Hematopoietic multipotent progenitor cell (in vitro differentiated cells): Measurements from ENCODE around the gene CAPN12. TPM values are rescaled to one million over a fixed set of nuclear protein-coding genes. Genes with fewer than 3 reads are reported as not detected.
A peak's percentile ranks its signal among the peaks of the same experiment; 100 is the strongest.
"Not testable (repeated sequence)": the region's sequence is repeated elsewhere in the genome, so short reads cannot be mapped to it uniquely, and the experiment has no call there.

Source experiments
- DNase-seq, 3 donors: peaks; one replicate each; pipeline ENCODE4 v3.0.0-alpha.2; 2011 to 2015; ENCODE audit warnings: low read depth in 2 of 3, low spot score in 2 of 3
- total RNA-seq: library from RNA; depleted of rRNA; stranded (reverse); fragments of >200 nt; gene quantifications from one replicate; pipeline ENCODE4 v1.2.3, GENCODE V29; 2012

The CAPN12 gene
- total RNA-seq, result 4.8 TPM

GRCh38 chr19:38744298-38744681 lies at the start of gene CAPN12:
Gene CAPN12, minus strand, starts transcription at chr19:38744474. Its CDS starts 309 bp downstream, at chr19:38744165.
- DNase-seq, result no peak

- no peak for DNase-seq
These were observed 49.4 kb upstream of the CAPN12 start for GRCh38 chr19:38793671-38794070.

DNA sequence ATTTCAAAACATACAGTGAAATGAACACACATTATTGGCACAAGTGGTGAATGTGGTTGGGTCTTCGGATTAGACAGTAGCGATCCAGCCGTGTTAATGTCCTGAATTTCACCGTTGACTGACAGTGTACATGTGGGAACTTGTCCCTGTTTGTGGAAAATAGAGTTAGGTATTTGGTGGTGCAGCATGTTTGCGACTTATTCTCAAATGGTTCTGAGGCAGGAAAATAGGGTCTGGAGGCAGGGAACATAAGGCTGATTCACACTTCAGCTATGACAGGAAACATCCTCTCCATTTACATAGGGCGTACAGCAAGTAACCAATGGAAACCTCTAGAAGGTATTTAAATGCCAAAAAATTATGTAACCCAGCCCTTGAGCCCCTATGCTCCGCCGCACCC lies 48.9 kb upstream of the CAPN12 start:
- no peak for DNase-seq

DNA sequence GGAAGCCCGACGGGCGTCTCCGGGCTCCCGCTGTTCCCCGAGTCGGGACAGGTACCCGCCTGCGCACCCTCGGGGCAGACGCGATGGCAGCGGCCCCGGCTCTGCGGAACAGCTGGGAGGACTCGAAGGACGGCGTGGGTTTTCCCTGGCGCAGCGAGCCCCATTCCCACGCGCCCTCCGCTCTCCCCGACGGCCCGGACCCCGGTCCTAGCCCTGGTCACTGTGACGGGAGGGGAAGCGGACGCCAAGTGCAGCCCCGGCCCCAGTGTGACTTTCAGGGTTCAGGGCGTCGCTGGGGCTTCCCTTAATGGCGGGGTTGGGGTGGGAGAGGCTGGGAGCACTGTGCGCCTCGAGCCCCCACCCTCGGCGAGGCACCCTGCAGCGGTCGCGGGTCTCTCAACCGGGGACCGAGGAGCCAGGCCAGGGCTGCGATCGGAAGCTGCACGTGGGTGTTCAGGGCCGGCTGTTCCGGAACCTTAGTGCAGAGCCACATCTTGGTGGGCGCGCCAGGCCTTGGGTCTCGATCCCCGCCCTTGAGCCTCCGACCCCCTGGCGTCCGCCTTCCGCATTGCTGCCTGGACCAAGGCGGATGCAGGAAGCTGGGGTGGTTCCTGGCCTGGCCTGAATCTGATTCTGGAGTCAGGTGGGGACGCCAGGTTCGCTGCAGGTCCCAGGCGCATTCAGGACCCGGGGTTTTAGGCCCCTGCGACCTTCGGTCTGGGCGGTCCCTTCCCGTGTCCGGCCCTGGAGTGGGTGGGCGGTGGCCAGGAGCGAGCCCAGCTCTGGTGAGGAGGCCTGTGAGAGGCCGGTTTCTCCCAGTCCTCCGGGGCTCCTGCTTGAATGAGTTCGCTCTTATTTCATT lies 48.2 kb upstream of the CAPN12 start:
- peak in 2 of 3 donors; percentile 65 to 82 for DNase-seq

DNA sequence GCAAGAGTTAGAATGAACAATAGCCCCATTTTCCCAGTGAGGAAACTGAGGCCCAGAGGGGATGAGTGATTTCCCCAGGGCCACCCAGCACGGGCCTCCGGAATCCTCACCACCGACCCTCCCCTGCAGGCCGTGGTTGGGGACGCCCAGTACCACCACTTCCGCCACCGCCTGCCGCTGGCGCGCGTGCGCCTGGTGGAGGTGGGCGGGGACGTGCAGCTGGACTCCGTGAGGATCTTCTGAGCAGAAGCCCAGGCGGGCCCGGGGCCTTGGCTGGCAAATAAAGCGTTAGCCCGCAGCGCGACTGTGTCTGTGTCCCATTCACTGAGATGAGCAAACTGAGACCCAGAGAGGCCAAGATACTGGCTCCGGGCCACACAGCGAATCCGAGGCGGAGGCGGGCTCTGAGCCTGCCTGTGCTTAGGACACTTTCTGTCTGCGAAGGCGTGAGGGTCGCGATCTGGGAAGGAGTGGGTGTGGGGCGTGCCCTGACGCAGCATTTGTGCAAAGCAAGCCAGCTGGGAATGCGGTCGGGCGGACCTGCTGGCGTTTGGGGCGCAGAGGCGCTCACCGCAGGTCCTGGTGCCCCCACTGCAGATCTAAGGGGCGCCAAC lies 47.3 kb upstream of the CAPN12 start:
- not testable (repeated sequence) for DNase-seq

DNA sequence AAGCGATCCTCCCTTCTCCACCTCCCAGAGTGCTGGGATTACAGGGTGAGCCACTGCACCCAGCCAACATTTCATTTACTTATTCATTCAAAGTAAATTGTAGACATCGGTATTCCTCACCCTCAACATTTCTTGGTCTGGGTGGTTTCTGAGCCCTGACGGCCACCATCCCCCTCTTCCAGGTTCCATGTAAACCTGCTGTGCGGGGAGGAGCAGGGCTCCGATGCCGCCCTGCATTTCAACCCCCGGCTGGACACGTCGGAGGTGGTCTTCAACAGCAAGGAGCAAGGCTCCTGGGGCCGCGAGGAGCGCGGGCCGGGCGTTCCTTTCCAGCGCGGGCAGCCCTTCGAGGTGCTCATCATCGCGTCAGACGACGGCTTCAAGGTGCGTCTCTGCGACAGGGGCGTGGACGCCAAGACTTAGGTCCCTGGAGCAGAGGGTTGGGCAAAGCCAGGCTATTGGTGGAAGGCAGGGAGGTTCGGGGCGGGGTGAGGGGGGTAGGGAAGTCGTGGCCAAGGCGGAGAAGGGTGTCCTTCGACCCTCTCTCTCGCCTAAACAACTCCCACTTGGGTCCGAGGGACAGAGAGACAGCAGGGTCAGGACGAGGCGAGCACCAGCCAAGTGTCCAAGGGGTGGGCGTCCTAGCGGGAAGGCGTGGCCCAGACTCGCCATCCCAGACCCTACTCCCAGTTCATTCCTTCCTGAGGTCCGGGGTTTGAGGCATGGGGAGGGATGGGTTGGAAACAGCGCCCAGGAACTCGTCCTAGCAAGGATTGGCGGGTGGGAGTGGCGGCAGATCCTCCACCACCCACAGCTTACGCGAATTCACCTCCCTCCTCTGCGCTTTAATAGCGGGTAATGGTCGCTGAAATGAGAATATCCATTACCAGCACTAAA lies 46.5 kb upstream of the CAPN12 start:
- not testable (repeated sequence) for DNase-seq

GRCh38 chr19:38788478-38789243 lies 44.4 kb upstream of the CAPN12 start, which contains the start of gene LGALS7B:
Gene LGALS7B, plus strand, starts transcription at chr19:38789200. Its CDS starts 27 bp downstream, at chr19:38789227.
- DNase-seq, result no peak

GRCh38 chr19:38786572-38787265 lies 42.4 kb upstream of the CAPN12 start:
- DNase-seq, result no peak

GRCh38 chr19:38786061-38786460 lies 41.8 kb upstream of the CAPN12 start:
- not testable (repeated sequence) for DNase-seq

GRCh38 chr19:38785187-38785699 lies 41.0 kb upstream of the CAPN12 start:
- no peak for DNase-seq

DNA sequence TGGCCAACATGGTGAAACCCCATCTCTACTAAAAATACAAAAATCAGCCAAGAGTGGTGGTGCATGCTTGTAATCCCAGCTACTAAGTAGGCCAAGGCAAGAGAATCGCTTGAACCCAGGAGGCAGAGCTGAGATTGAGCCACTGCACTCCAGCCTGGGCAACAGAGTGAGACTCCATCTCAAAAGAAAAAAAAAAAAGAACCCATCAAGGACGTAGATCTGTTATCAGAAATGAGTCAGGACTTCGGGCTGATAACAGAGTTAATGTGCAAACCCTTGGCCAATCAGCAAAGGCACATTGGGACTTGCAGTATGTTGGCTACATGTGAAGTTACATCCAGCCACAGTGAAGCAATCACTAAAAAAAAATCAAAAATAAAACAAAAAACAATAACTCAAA lies 40.0 kb upstream of the CAPN12 start:
- no peak for DNase-seq

DNA sequence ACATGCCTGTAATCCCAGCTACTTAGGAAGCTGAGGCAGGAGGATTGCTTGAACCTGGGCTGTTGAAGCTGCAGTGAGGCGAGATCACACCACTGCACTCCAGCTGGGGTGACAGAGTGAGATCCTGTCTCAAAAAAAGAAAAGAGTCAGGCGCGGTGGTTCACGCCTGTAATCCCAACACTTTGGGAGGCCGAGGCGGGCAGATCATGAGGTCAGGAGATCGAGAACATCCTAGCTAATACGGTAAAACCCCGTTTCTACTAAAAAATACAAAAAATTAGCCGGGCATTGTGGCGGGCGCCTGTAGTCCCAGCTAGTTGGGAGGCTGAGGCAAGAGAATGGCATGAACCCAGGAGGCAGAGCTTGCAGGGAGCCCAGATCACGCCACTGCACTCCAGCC lies 37.9 kb upstream of the CAPN12 start:
- not testable (repeated sequence) for DNase-seq

DNA sequence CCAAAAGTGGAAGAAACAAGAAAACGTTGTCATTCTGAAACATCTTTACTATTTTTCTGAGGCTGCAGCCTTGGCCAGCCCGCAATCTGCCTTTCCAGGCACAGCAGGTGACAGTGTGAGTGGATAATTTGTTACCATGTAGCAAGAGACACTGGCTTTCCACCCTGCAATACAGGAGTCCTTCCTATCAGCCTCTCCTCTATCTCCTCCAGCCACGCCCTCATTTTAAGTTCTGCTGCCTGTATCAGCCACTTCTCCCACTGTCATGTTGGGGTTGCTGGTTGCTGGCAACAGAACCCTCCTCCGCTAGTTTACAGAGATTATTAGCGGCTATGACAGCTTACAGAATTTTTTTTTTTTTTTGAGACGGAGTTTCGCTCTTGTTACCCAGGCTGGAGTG lies 36.8 kb upstream of the CAPN12 start:
- DNase-seq, result peak in 1 of 3 donors; percentile 18

DNA sequence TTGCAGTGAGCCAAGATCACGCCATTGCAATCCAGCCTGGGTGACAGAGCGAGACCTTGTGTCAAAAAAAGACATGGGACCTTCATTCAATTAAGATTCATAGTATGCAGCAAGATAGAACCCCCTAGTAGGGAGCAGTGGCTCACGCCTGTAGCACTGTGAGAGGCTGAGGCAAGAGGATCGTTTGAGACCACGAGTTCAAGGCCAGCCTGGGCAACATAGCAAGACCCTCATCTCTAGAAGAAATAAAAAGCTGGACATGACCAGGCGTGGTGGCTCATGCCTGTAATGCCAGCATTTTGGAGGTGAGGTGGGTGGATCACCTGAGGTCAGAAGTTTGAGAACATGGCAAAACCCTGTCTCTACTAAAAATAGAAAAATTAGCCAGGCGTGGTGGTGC lies 36.2 kb upstream of the CAPN12 start:
- no peak for DNase-seq

GRCh38 chr19:38778733-38779132 lies 34.5 kb upstream of the CAPN12 start:
- no peak for DNase-seq

DNA sequence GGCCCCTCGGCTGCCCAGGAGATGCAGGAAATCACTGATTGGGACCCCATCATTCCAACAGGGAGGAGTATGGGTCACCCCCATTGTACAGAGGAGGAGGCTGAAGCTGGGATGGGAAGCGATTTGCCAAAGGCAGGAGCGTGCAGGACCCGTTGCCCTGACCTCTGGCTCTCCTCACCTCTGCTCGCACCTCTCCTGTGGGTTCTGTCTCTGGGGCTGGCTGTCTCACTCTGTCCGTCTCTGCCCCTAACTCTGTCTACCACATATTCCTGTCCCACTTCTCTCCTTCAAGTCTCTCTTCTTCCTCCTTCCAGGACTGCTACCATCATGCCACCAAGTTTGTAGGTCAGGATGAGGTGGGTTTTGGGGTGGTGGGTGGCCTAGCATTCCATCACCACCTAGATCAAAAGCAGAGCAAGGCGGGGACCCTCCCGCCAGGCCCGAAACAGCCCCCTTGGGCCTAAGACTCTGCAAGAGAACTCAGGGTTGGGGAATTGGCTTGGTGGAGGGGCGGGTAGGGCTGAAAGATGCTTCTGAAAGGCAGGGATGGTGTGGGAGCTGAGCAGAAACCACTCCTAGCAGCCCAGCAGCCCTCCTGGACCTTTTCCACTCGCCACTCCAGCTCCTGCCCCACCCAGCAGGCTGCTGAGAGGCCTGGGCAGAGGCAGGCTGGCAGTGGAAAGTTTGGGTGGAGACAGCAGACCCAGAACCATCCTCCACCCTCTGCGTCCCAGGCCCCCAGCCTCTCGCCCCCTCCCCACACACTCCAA lies 30.1 kb upstream of the CAPN12 start:
- DNase-seq, result no peak

- DNase-seq, result no peak
These were observed 29.3 kb upstream of the CAPN12 start, which contains the start of gene LGALS7 for GRCh38 chr19:38773469-38774177. Gene LGALS7, minus strand, starts transcription at chr19:38773517. Its CDS starts 25 bp downstream, at chr19:38773492.

DNA sequence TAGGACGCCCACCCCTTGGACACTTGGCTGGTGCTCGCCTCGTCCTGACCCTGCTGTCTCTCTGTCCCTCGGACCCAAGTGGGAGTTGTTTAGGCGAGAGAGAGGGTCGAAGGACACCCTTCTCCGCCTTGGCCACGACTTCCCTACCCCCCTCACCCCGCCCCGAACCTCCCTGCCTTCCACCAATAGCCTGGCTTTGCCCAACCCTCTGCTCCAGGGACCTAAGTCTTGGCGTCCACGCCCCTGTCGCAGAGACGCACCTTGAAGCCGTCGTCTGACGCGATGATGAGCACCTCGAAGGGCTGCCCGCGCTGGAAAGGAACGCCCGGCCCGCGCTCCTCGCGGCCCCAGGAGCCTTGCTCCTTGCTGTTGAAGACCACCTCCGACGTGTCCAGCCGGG lies 27.3 kb upstream of the CAPN12 start:
- DNase-seq, result not testable (repeated sequence)
